ENCODE results near the gene PLAGL1. TPM values are rescaled to one million over a fixed set of nuclear protein-coding genes. Genes with fewer than 3 reads are reported as not detected.

The PLAGL1 gene
- total and polyA plus RNA-seq, 2 of the 13 experiments (the other 11 are each of a cell fraction or from before 2014, with no cell fraction given): 0.60 to 2.3 TPM

- TF ChIP-seq ZNF724P (CRISPR knock-in tag; IDR thresholded peaks at IDR 0.05; ENCODE audit: borderline replicate concordance): no peak
- TF ChIP-seq SATB2 (CRISPR knock-in tag; IDR thresholded peaks at IDR 0.05): no peak
- TF ChIP-seq TEF (CRISPR knock-in tag; IDR thresholded peaks at IDR 0.05): no peak
- no peak for TF ChIP-seq STAT6 (CRISPR knock-in tag; IDR thresholded peaks at IDR 0.05; ENCODE audit: borderline replicate concordance)
- TF ChIP-seq ZNF253 (CRISPR knock-in tag; IDR thresholded peaks at IDR 0.05; ENCODE audit: borderline replicate concordance): no peak
- peak; percentile 90; the same call in 1 of the 2 replicates for TF ChIP-seq HNRNPL (IDR thresholded peaks at IDR 0.05; ENCODE audit: low read depth, low read length)
- TF ChIP-seq GRHL1 (CRISPR knock-in tag; conservative IDR thresholded peaks at IDR 0.05): no peak
- TF ChIP-seq PRDM15 (CRISPR knock-in tag; IDR thresholded peaks at IDR 0.05): no peak
- TF ChIP-seq NR1H2 (CRISPR knock-in tag; IDR thresholded peaks at IDR 0.05; ENCODE audit: borderline replicate concordance, low read depth): no peak
- TF ChIP-seq NFE2L1 (CRISPR knock-in tag; IDR thresholded peaks at IDR 0.05; ENCODE audit: borderline replicate concordance): no peak
- peak; percentile 41 for TF ChIP-seq HNRNPLL (IDR thresholded peaks at IDR 0.05; ENCODE audit: low read depth, low read length, poor library complexity, severe bottlenecking)
- no peak for TF ChIP-seq ATF2 (CRISPR knock-in tag; IDR thresholded peaks at IDR 0.05)
- TF ChIP-seq NR2F6 (IDR thresholded peaks at IDR 0.05): no peak
- TF ChIP-seq NR2F6 (CRISPR knock-in tag; IDR thresholded peaks at IDR 0.05): no peak
- no peak for TF ChIP-seq SIN3B (IDR thresholded peaks at IDR 0.05; ENCODE audit: low read length)
- no peak for TF ChIP-seq MEIS1 (CRISPR knock-in tag; IDR thresholded peaks at IDR 0.05; ENCODE audit: borderline replicate concordance)
- TF ChIP-seq XRCC5 (optimal IDR thresholded peaks at IDR 0.05; ENCODE audit: low read length): peak; percentile 96
- TF ChIP-seq MZF1 (CRISPR knock-in tag; IDR thresholded peaks at IDR 0.05; ENCODE audit: borderline replicate concordance): no peak
- no peak for TF ChIP-seq HMG20B (CRISPR knock-in tag; conservative IDR thresholded peaks at IDR 0.05)
These were observed 66.0 kb downstream of the PLAGL1 start (continued) for GRCh38 chr6:143941852-143942627.
